Spleen (tissue), 11 donors: Measurements from ENCODE around the gene LONRF2. TPM values are rescaled to one million over a fixed set of nuclear protein-coding genes. Genes with fewer than 3 reads are reported as not detected.

Experiments
- DNase-seq: peaks from one replicate; pipeline ENCODE4 v3.0.0-alpha.2; 2020
- H3K27ac ChIP-seq, 8 donors: fragments of 200-600 bp; sonication (generic) in 7 of 8; 1 replicate in 4 of 8; 2 replicates in 4 of 8; pipeline versions ENCODE4 v1.5.0 to v1.8.0; 2016 to 2021; ENCODE audit warnings: inconsistent platforms in 4 of 8, mild to moderate bottlenecking in 4 of 8, moderate library complexity in 1 of 8
- H3K27me3 ChIP-seq, 7 donors: fragments of 200-600 bp; sonication (generic) in 6 of 7; replicated peaks in 1 of 7; 1 replicate in 4 of 7; 2 replicates in 3 of 7; pipeline versions ENCODE4 v1.5.0 to v1.8.0; 2016 to 2021; ENCODE audit warnings: inconsistent platforms in 3 of 7, mild to moderate bottlenecking in 1 of 7
- H3K36me3 ChIP-seq, 6 donors: fragments of 200-600 bp; sonication (generic) in 5 of 6; 1 replicate in 4 of 6; 2 replicates in 2 of 6; pipeline versions ENCODE4 v1.5.0 to v1.8.0; 2016 to 2021; ENCODE audit warnings: inconsistent platforms in 2 of 6
- H3K4me1 ChIP-seq, 6 donors: fragments of 200-600 bp; sonication (generic) in 5 of 6; 1 replicate in 3 of 6; 2 replicates in 3 of 6; pipeline versions ENCODE4 v1.5.0 to v1.8.0; 2016 to 2021; ENCODE audit warnings: inconsistent platforms in 3 of 6
- H3K4me3 ChIP-seq, 8 donors: fragments of 200-600 bp; sonication (generic) in 7 of 8; 1 replicate in 4 of 8; 2 replicates in 4 of 8; pipeline versions ENCODE4 v1.5.0 to v1.8.0; 2016 to 2021; ENCODE audit warnings: inconsistent platforms in 4 of 8, mild to moderate bottlenecking in 4 of 8, moderate library complexity in 2 of 8
- H3K9me3 ChIP-seq, 8 donors: fragments of 200-600 bp; sonication (generic) in 7 of 8; 1 replicate in 4 of 8; 2 replicates in 4 of 8; pipeline versions ENCODE4 v1.5.0 to v1.8.0; 2016 to 2021; ENCODE audit warnings: inconsistent platforms in 4 of 8
- CTCF ChIP-seq, 11 experiments: fragments of 200-600 bp in 7 of 11; fragments of 450-650 bp in 4 of 11; sonication (generic) in 4 of 11; IDR thresholded peaks in 8 of 11; conservative IDR thresholded peaks in 3 of 11; 1 replicate in 7 of 11; 2 replicates in 4 of 11; pipeline versions ENCODE4 v1.4.0 to v1.8.0; 2016 to 2021; ENCODE audit warnings: antibody characterized with exemption in 11 of 11, inconsistent platforms in 4 of 11, mild to moderate bottlenecking in 1 of 11
- POLR2A ChIP-seq, 3 donors: fragments of 450-650 bp; IDR thresholded peaks; one replicate each; pipeline ENCODE4 v1.5.1; 2017; ENCODE audit warnings: antibody characterized with exemption in 3 of 3, mild to moderate bottlenecking in 1 of 3
- POLR2AphosphoS5 ChIP-seq, 3 donors: sonication (generic); formaldehyde crosslinking; IDR thresholded peaks; one replicate each; pipeline ENCODE4 v1.5.1; 2017; ENCODE audit warnings: antibody characterized with exemption in 3 of 3
- WGBS, 5 donors: extraction: QIAGEN DNeasy Blood & Tissue Kit in 3 of 5; methylation state at CpG; one replicate each; pipeline versions ENCODE4 v1.1.5 to v1.1.7; 2013 to 2018; 5-methylcytosine and 5-hydroxymethylcytosine counted together
- intact Hi-C: fragments of 100-400 bp; cut with DNase I; formaldehyde crosslinking; loops from one replicate; pipeline ENCODE4 v1.15.0; 2023; ENCODE audit warnings: low total_unique reads
- polyA plus RNA-seq, 3 donors: library from polyadenylated mRNA; stranded (reverse); fragments of 200-250 nt; gene quantifications; one replicate each; pipeline ENCODE4 v1.2.1, GENCODE V29; 2013
- total RNA-seq, 7 donors: library from RNA; depleted of rRNA in 3 of 7; stranded (reverse); fragments of >200 nt in 3 of 7; fragmentation: NEBNext Ultra II Directional in 4 of 7; extraction: Animal tissue kit (Norgen Biotek cat#: 25700) in 4 of 7; gene quantifications; one replicate each; pipeline versions ENCODE4 v1.1.0 to v1.2.1, GENCODE V29; 2016 to 2021
- donor health status: healthy with polysubstance abuse.
- donor health status: DM: no; HTN: no; CAD: no; lungs with moderate emphysema.
- donor health status: DM: no; HTN: no; CAD: no.
- donor health status: Bipolar disorder and iron deficiency.
- donor health status: healthy.
- donor health status: DM: no; HTN: no; CAD: no.
- donor health status: DM: yes; HTN: yes; CAD: no.

Gene LONRF2
- total and polyA plus RNA-seq, 10 donors = 0.11 to 4.9 (median 1.9) TPM

GRCh38 chr2:100293341-100294161 lies 28.8 kb downstream of the LONRF2 start:
- DNase-seq = no peak
- H3K27me3 ChIP-seq = peaks cover 0 to 5% (median 0%) of the 10 kb centered on the region in 7 donors
- WGBS, 5 donors = 86 to 91% (median 89%) methylated on average over 9 of the region's 9 CpGs
- no peak overlapping the region for H3K27ac ChIP-seq
- H3K4me3 ChIP-seq = no peak overlapping the region
- no peaks in the 10 kb centered on the region for H3K9me3 ChIP-seq
- H3K4me1 ChIP-seq = no peaks in the 10 kb centered on the region
- intact Hi-C loops = no loop called here
- no peaks in the 10 kb centered on the region for H3K36me3 ChIP-seq
- TF ChIP-seq POLR2A (IDR thresholded peaks at IDR 0.05) (no peak), CTCF (IDR thresholded peaks at IDR 0.05 in 8 of 11, conservative IDR thresholded peaks at IDR 0.05 in 3 of 11) (no peak), POLR2AphosphoS5 (IDR thresholded peaks at IDR 0.05) (no peak)

- Histone ChIP-seq H3K27me3 (peaks cover 0 to 5% (median 0%) of the 10 kb centered on the region in 7 donors), H3K27ac (peak overlapping the region in 2 of 8 donors; percentile 32 to 38), H3K4me1 (no peaks in the 10 kb centered on the region), H3K9me3 (no peaks in the 10 kb centered on the region), H3K36me3 (no peaks in the 10 kb centered on the region), H3K4me3 (no peak overlapping the region)
- intact Hi-C loops = no loop called here
- 41 to 48% (median 43%) methylated on average over 4 of the region's 4 CpGs for WGBS, 5 donors
- TF ChIP-seq CTCF (IDR thresholded peaks at IDR 0.05 in 8 of 11, conservative IDR thresholded peaks at IDR 0.05 in 3 of 11) (no peak), POLR2A (IDR thresholded peaks at IDR 0.05) (no peak), POLR2AphosphoS5 (IDR thresholded peaks at IDR 0.05) (no peak)
- DNase-seq = no peak
These were observed 30.2 kb downstream of the LONRF2 start for GRCh38 chr2:100292022-100292580.

GRCh38 chr2:100291152-100291970 lies 30.9 kb downstream of the LONRF2 start:
- H3K27me3 ChIP-seq = peaks cover 0 to 3% (median 0%) of the 10 kb centered on the region in 7 donors
- WGBS, 5 donors = 59 to 74% (median 69%) methylated on average over 13 of the region's 13 CpGs
- TF ChIP-seq CTCF (IDR thresholded peaks at IDR 0.05 in 8 of 11, conservative IDR thresholded peaks at IDR 0.05 in 3 of 11) = no peak
- peak in 1 of 3 donors; percentile 35 for TF ChIP-seq POLR2AphosphoS5 (IDR thresholded peaks at IDR 0.05)
- H3K36me3 ChIP-seq = no peaks in the 10 kb centered on the region
- H3K9me3 ChIP-seq = no peaks in the 10 kb centered on the region
- intact Hi-C loops = no loop called here
- no peak for DNase-seq
- H3K4me3 ChIP-seq = no peak overlapping the region
- peak overlapping the region in 3 of 8 donors; percentile 30 to 38 (median 32) for H3K27ac ChIP-seq
- H3K4me1 ChIP-seq = no peaks in the 10 kb centered on the region
